Lung (tissue), 16 donors: ENCODE measurements around the gene KIAA1191. TPM values are rescaled to one million over a fixed set of nuclear protein-coding genes. Genes with fewer than 3 reads are reported as not detected.

Source experiments
- ATAC-seq: fragments of 200-7000 bp; cut with Tn5 transposase; one replicate; pipeline ENCODE4 v1.9.1; 2020; ENCODE audit warnings: moderate number of reproducible peaks; ENCODE audit not compliant: insufficient read depth, low FRiP score
- DNase-seq, 3 donors: peaks; one replicate each; pipeline ENCODE4 v3.0.0-alpha.2; 2013 to 2017
- H3K27ac ChIP-seq, 2 donors: one replicate each; pipeline ENCODE4 v1.5.1; 2013; ENCODE audit warnings: mild to moderate bottlenecking in 2 of 2, moderate library complexity in 2 of 2, control low read depth in 1 of 2, inconsistent platforms in 1 of 2, low read depth in 1 of 2, low read length in 1 of 2
- H3K27me3 ChIP-seq, 3 donors: one replicate each; pipeline ENCODE4 v1.5.1; 2013; ENCODE audit warnings: low read length in 2 of 3; ENCODE audit not compliant: control insufficient read depth in 3 of 3, insufficient read depth in 3 of 3
- H3K36me3 ChIP-seq, 4 donors: one replicate each; pipeline ENCODE4 v1.5.1; 2013; ENCODE audit warnings: low read length in 4 of 4, mild to moderate bottlenecking in 1 of 4, moderate library complexity in 1 of 4; ENCODE audit not compliant: control insufficient read depth in 4 of 4, insufficient read depth in 4 of 4
- H3K4me1 ChIP-seq, 5 donors: one replicate each; pipeline ENCODE4 v1.5.1; 2013; ENCODE audit warnings: low read length in 5 of 5, mild to moderate bottlenecking in 2 of 5, moderate library complexity in 1 of 5; ENCODE audit not compliant: control insufficient read depth in 5 of 5, insufficient read depth in 5 of 5
- H3K4me3 ChIP-seq: one replicate; pipeline ENCODE4 v1.5.1; 2013; ENCODE audit warnings: mild to moderate bottlenecking, control low read depth, moderate library complexity
- H3K9ac ChIP-seq, 2 donors: one replicate each; pipeline ENCODE4 v1.5.1; 2013; ENCODE audit warnings: low read length in 2 of 2, control low read depth in 1 of 2; ENCODE audit not compliant: insufficient read depth in 1 of 2
- H3K9me3 ChIP-seq, 4 donors: one replicate each; pipeline ENCODE4 v1.5.1; 2013; ENCODE audit warnings: low read length in 3 of 4, mild to moderate bottlenecking in 1 of 4, moderate library complexity in 1 of 4; ENCODE audit not compliant: control insufficient read depth in 4 of 4, insufficient read depth in 3 of 4
- CTCF ChIP-seq: IDR thresholded peaks from 2 replicates; pipeline ENCODE4 v1.5.1; 2012; ENCODE audit warnings: mild to moderate bottlenecking; ENCODE audit errors: control extremely low read depth, extremely low read depth
- WGBS, 2 donors: extraction: QIAGEN DNeasy Blood & Tissue Kit; methylation state at CpG; one replicate each; pipeline ENCODE4 v1.1.7; 2013; 5-methylcytosine and 5-hydroxymethylcytosine counted together
- long read RNA-seq, 5 donors: transcript quantifications; one replicate each; lab custom pipeline, GENCODE V29; 2026
- polyA plus RNA-seq, 2 donors: library from polyadenylated mRNA; stranded (reverse); fragments of 200-250 nt; gene quantifications; one replicate each; pipeline ENCODE4 v1.2.1, GENCODE V29; 2013
- total RNA-seq, 2 donors: library from RNA; depleted of rRNA in 1 of 2; stranded (reverse); fragments of >200 nt in 1 of 2; gene quantifications; one replicate each; pipeline ENCODE4 v1.2.1, GENCODE V29; 2014 to 2021
- donor health status: control.
- donor health status: control.
- donor health status: Bipolar disorder and iron deficiency.
- donor health status: healthy.
- donor health status: DM: yes; HTN: yes; CAD: no.

KIAA1191 gene
- total RNA-seq (10 to 100 TPM; 76.7 to 78.1 TPM), polyA plus RNA-seq (10 to 100 TPM; 41.0 to 47.0 TPM)
- long read RNA-seq, donor 1, transcript KIAA1191-201 (9 exons, 2,991 nt), result major isoform, 19 of 63 reads
- long read RNA-seq, donor 1, transcript KIAA1191-209 (2 exons, 562 nt), result minor isoform, 7 of 63 reads
- long read RNA-seq, donor 1, partial matches to known transcripts, result 29 of 63 reads
- long read RNA-seq, donor 1, other reads (novel, unspliced or antisense), result 0 of 63 reads
- long read RNA-seq, donor 2, transcript KIAA1191-201 (9 exons, 2,991 nt), result major isoform, 6 of 25 reads
- long read RNA-seq, donor 2, partial matches to known transcripts, result 16 of 25 reads
- long read RNA-seq, donor 2, other reads (novel, unspliced or antisense), result 0 of 25 reads
- long read RNA-seq, donor 3, transcript KIAA1191-201 (9 exons, 2,991 nt), result major isoform, 13 of 36 reads
- long read RNA-seq, donor 3, partial matches to known transcripts, result 18 of 36 reads
- long read RNA-seq, donor 3, other reads (novel, unspliced or antisense), result 0 of 36 reads
- long read RNA-seq, donor 4, transcript KIAA1191-201 (9 exons, 2,991 nt), result major isoform, 7 of 34 reads
- long read RNA-seq, donor 4, partial matches to known transcripts, result 26 of 34 reads
- long read RNA-seq, donor 4, other reads (novel, unspliced or antisense), result 0 of 34 reads
- long read RNA-seq, donor 5, transcript KIAA1191-201 (9 exons, 2,991 nt), result major isoform, 21 of 75 reads
- long read RNA-seq, donor 5, transcript KIAA1191-209 (2 exons, 562 nt), result minor isoform, 5 of 75 reads
- long read RNA-seq, donor 5, partial matches to known transcripts, result 43 of 75 reads
- long read RNA-seq, donor 5, other reads (novel, unspliced or antisense), result 0 of 75 reads

GRCh38 chr5:176361437-176362232, at the start of gene KIAA1191:
TSS of gene KIAA1191 (minus strand) at chr5:176361764. CDS start at chr5:176359508, 2,256 bp downstream.
- ATAC-seq (peak; percentile 94), DNase-seq (peak; percentile 94 to 96 (median 94))
- H3K27ac ChIP-seq, result peak within 1 kb of the TSS; percentile 71 to 86
- H3K9me3 ChIP-seq, result no peaks in the 10 kb centered on the region
- H3K27me3 ChIP-seq, result no peaks in the 10 kb centered on the region
- H3K4me3 ChIP-seq, result peak within 1 kb of the TSS; percentile 92
- TF ChIP-seq CTCF, result no peak
- peaks cover 0 to 15% (median 4%) of the 10 kb centered on the region in 5 donors for H3K4me1 ChIP-seq
- 1 to 2% methylated on average over 51 to 56 of the region's 56 CpGs for WGBS, 2 donors
- peak within 1 kb of the TSS; percentile 85 to 92 for H3K9ac ChIP-seq
- H3K36me3 ChIP-seq, result peaks cover 0 to 14% (median 6%) of the 10 kb centered on the region in 4 donors

GRCh38 chr5:176410486-176411180, 49.1 kb upstream of the KIAA1191 start:
- TF ChIP-seq CTCF, result no peak
- no peak overlapping the region for H3K27ac ChIP-seq
- 89 to 98% methylated on average over 5 of the region's 5 CpGs for WGBS, 2 donors
- no peak overlapping the region for H3K9ac ChIP-seq
- ATAC-seq, result no peak
- H3K9me3 ChIP-seq, result no peaks in the 10 kb centered on the region
- H3K4me3 ChIP-seq, result no peak overlapping the region
- no peaks in the 10 kb centered on the region for H3K27me3 ChIP-seq
- peak in 1 of 3 donors; percentile 1 for DNase-seq
- H3K36me3 ChIP-seq, result peaks cover 0 to 22% (median 6%) of the 10 kb centered on the region in 4 donors
- peaks cover 3 to 16% (median 8%) of the 10 kb centered on the region in 5 donors for H3K4me1 ChIP-seq

- Histone ChIP-seq H3K9ac (no peak overlapping the region), H3K36me3 (peaks cover 0 to 22% (median 6%) of the 10 kb centered on the region in 4 donors), H3K27me3 (no peaks in the 10 kb centered on the region), H3K4me1 (peaks cover 0 to 14% (median 0%) of the 10 kb centered on the region in 5 donors), H3K27ac (no peak overlapping the region), H3K4me3 (no peak overlapping the region), H3K9me3 (no peaks in the 10 kb centered on the region)
- TF ChIP-seq CTCF, result no peak
- DNase-seq (peak in 1 of 3 donors; percentile 1), ATAC-seq (no peak)
- WGBS, 2 donors, result 95% methylated on average over 4 of the region's 4 CpGs
These were observed 48.2 kb upstream of the KIAA1191 start for GRCh38 chr5:176409765-176410164.
